NCI-H187 (cell line): Measurements from ENCODE around the gene CDKAL1.
A peak's percentile ranks its signal among the peaks of the same experiment; 100 is the strongest.
"Not testable (repeated sequence)": the region's sequence is repeated elsewhere in the genome, so short reads cannot be mapped to it uniquely, and the experiment has no call there.

Source experiments
- DNase-seq, 2 experiments: peaks; one replicate each; lab custom pipeline; 2025; lab: John Stamatoyannopoulos, UW

CDKAL1 gene

DNA sequence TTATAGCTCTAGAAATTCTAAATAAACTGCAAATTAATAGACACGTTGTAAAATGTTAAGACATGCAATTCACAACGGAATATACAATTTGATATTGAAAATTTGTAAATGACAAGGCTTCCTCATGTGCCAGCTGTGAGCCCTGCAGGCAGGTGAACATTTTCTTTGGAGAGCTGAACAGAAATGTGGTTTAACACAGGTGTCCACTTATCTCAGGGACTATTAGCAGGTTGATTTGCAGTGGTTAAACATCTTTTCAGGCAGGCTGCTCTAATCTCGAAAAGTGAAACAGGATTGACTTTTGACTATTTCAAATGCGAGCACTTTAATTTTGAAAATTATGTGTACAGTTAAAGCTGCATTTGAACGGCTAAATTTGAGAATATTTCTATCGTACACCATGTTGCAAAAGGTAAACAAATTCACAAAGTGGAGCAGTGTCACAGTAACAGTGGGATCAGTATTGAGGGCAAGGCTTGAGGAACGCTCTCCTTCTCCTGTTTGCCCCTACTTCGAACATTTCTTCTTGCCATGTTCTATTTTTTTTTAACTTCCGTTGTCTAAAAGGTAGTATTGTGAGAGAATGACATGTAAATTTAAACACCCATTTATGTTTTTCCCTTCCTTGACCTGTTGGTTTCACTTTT, 210.8 kb downstream of the CDKAL1 start:
- DNase-seq = peak; percentile 53 to 61

DNA sequence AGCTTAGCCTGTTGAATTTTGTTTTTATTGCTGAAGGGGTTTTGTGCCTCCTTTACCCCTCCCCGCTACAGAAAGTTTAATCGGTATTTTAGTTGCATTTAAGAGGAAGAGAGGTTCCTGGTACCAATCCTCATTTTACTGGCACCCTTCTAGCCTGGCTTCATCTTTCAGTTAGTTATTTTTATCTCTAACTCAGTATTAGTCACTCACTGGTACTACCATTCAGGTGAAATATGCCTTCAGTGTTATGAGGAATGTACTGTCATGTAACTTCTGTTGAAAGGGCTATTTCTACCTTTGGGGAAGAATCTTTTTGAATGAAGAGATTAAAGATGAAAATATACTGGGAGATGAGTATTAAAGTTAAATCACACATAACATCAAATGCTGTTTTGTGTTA, 211.8 kb downstream of the CDKAL1 start:
- no peak for DNase-seq

DNA sequence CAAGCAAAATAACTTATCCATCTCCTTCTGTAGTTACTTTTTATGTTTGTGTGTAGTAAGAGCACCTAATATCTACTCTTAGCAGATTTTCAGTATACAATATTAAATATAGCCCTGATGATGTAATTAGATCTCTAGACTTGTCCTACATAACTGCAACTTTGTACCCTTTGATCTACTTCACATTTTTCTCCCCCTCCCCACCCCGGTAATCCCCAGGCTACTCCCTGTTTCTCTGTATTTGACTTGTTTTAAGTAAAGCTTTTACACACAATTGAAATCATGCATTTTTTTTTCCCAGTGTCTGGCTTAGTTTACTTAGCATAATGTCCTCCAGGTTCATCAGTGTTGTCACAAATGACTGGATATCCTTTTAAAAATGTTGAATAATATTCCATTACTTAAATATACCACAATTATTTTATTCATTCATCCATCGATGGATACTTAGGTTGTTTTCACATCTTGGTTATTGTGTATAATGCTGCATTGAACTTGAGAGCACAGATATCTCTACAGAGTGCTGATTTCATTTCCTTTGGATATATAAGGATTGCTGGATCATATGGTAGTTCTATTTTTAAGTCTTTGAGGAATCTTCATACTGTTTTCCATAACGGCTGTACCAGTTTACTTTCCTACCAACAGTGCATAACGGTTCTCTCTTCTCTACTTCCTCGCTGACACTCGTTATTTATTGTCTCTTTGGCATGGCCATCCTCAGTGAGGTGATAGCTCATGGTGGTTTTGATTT, 212.7 kb downstream of the CDKAL1 start:
- no peak for DNase-seq

DNA sequence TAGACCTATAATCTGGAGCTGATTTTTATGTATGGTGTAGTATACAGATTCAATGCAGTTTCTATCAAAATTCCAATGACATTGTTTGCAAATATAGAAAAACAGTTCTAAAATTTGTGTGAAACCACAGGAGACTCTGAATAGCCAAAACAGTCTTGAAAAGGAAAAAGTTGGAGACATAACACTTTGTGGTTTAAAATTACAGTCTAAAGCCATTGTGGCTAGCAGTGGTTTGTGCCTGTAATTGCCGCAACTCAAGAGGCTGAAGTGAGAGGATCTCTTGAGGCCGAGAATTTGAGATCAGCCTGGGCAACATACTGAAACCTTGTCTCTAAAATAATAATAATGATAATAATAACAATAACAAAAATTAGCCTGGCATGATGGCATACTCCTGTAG, 213.7 kb downstream of the CDKAL1 start:
- DNase-seq = no peak

DNA sequence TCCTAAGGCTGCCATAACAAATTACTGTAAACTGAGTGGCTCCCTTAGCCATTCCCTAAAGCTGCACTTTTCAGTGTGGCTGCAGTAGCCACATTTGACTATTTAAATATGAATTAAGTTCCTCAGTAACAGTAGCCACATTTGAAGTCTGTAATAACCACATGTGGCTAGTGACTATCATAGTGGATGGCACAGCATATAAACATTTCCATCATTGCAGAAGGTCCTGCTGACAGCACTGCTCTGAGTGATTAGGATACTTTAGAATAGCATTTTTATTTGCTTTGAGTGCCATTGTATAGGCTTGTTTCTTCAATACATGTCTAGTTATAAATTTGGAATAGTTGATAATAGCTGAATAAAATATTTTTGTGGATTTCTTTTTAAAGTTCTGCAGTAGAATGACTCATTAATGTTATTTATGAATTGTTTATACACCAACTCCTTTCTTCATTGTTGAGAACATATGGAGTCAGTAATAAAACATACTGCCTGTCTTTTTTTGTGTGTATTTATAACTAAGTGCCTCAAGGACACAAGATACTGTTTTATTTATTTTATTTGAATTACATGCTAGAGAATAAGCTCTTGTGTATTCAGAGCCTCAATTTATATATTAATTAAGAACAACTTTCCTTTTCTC, 217.2 kb downstream of the CDKAL1 start:
- DNase-seq = no peak

DNA sequence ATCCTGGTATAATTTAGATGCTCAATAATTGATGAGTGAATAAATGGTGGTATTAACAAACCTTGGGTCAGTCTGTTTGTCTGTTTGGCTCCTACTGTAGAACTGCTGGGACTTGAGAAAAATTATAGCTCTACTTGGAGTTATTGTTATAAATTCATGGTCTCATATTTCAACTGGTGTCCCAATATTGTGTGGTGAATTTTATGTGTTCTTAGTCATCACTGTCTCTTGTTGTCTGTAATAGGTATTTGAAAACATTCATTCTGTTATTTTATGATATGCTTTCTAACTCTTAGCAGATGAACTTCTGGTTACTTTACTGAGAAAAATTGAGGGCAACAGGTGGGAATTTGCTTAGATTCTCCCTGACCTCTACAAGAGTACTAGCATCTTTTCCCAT, 221.4 kb downstream of the CDKAL1 start:
- DNase-seq = no peak

DNA sequence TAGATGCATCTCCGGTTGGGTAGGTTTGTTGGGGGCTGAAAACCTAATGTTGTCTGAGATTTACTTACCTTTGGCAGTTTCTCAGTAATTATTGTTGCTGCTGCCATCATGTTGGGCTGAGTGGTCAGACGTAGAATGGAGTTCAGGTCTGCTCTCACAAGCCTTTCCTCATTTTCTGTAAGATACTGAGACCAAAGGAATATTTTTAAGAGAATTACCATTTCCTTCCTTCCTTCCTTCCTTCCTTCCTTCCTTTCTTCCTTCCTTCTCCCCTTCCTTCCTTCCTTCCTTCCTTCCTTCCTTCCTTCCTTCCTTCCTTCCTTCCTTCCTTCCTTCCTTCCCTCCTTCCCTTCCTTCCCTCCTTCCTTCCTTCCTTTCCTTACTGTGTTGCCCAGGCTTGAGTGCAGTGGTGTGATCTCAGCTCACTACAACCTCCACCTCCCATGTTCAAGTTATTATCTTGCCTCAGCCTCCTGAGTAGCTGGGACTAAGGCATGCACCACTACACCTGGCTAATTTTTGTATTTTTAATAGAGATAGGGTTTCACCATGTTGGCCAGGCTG, 222.4 kb downstream of the CDKAL1 start:
- DNase-seq = not testable (repeated sequence)

DNA sequence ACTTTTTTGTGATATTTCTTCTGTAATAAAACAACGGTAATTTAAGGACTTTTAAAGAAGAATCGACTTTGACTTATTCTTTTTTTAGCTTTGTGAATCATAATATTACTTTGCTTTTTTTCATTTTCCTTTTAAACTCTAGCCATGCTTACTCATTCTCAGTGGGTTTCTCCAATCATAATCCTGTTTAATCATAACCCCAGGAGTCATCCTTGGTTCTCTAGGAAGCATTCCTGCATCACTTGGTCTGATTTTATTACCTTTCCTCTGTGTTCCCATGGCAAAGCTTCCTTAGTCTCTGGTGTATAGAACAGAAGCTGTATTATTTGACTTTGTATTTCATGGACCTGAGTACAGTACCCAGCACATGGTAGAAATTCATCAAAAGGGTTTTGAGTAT, 223.5 kb downstream of the CDKAL1 start:
- DNase-seq = no peak

DNA sequence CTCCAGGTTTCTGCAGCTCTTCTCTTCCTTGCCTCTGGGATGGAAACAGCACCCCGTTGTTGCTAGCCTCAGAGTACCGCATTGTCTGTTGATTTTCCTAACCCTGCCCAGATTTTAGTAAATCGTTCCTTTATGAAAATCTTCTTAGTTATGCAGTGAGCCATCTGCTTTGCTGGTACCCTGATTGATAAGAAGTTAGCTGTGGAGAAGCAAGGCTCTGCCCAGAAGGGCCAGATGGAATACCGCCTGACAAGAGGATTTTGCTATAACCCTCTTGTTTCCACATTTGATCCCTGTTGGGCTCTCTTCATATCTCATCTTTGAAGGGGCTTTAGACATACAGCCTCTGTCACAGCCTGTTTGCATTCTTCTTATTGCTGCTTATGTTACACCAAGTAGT, 229.0 kb downstream of the CDKAL1 start:
- no peak for DNase-seq

DNA sequence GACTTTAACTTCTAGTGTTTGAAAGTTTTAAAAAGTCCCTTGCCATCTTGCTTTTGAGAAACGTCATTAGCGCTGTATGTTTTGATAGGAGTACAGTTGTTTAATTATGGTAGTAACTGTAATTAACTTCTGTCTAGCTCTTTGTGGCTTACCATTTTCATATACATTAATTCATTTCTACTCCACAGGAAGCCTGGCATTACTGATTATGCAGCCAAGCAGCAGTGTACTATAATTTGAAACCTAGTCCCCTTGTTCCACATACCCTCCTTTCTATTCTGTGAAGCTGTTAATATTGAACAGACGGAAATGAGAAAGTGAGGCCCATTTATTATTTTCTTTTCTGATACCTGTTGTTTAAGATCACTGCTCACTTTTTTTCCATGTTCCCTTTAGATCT, 235.4 kb downstream of the CDKAL1 start:
- DNase-seq = no peak

DNA sequence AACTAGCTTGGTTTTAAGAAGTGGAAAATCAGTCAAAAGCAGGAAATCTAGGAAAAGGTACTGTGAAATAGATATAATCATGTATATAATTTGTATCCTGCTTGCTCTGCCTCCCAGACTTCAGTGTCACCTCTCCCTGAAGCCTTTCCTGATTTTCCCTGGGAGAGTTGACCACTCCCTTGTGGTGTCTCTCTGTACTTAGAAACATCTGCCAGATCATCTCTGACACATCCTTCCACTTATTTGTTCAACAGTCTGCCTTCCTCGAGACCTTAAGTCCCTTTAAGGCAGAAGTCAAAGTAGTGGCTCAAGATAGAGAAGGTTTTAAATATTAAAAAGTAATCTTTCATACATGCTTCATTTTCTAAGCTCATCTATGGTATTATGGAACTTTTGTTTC, 236.5 kb downstream of the CDKAL1 start:
- DNase-seq = no peak

DNA sequence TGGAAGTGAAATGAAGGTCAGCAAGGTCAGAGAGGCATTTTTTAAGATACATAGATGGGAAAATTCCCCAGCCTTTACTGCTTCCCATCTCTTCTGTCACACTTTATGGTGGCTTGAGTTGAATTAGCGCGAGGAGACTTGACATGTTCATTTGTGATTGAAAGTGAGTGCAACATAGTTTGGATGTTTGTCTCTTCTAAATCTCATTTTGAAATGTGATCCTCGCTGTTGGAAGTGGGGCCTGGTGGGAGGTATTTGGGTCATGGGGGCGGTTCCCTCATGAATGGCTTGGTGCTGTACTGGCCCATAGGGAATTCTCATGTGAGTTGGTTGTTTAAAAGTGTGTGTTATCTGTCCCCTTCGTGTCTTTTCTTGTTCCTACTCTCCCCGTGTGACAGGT, 237.2 kb downstream of the CDKAL1 start:
- no peak for DNase-seq

DNA sequence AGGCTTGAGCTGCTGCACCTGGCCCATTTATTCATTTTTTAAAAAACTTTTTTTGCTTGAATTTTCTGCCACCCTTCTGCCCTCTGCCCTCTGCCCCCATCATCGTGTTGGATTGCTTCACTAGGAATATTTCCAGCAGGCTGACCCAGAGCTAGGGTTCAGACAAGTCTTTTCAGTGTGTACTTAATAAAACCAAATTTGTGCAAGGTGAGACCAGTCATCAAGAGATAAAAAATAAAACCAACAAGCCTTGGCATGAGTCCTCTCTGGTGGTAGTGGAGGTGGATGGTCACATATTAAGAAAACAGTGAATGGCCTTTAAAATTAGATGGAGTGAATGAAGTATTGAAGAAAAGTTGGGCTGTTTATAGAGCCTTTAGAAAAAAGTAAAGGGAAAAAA, 239.6 kb downstream of the CDKAL1 start:
- no peak for DNase-seq

DNA sequence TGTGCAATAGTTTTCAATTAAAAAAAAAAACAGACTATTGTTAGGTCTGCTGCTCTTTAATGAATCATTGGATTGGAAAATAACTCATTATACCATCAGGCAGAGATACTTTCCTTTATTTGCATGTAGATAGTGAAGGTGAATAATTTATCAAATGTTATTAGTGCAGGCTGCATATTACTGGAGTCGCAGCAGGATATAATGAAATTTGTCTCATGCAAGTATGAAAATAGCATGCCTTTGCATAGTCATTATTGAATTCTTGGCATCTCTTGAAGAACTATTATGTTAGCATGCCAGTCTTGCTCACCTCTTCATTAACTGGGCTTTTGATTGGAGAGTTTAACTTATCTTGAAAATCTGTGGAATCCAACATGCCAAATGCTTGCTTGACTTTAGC, 241.7 kb downstream of the CDKAL1 start:
- DNase-seq = no peak

DNA sequence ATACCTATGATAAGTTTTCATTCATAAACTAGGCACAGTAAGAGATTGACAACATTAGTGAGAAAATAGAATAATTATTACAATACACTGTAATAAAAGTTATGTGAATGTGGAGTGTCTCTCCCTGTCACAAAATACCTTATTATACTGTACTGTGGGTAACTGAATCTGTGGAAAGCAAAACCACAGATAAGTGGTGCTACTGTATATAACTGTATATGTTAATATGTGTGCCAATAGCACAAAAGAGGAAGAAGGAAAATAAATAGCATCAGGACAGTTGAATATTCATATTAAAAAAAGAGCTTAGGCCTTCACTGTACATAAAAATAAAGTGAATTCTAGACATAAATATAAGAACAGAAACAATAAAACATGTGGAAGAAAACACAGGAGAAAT, 243.5 kb downstream of the CDKAL1 start:
- no peak for DNase-seq

DNA sequence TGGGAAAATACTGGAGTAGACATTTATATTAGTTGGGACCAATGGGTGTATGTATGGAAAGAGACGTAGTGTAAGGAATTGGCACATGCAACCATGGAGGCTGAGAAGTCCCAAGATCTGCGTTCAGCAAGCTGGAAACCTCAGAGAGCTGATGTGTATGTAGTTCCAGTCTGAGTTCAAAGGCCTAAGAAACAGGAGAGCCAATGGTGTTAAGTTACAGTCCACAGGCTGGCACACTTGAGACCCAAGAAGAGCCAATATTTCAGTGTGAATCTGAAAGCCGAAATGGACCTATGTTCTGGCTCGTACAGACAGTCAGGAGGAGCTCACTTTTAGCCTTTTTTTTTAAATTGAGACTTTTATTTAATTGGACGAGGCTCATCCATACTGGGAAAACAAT, 244.2 kb downstream of the CDKAL1 start:
- peak in 1 of 2 experiments; percentile 9 for DNase-seq

DNA sequence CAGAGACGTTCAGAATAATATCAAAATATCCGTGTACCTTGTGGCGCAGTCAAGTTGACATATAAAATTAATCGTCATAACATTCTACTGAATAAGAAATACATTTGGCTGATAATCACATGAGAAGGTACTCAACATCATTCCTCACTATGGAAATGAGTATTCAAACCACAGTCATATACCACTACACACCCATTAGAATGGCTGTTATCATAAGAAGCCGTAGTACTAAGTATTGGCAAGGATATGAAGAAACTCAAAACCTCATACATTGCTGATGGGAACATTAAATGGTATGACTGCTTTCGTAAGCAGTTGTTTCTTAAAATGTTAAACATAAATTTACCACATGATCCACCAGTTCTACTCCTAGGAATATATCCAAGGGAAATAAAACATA, 244.7 kb downstream of the CDKAL1 start:
- no peak for DNase-seq

DNA sequence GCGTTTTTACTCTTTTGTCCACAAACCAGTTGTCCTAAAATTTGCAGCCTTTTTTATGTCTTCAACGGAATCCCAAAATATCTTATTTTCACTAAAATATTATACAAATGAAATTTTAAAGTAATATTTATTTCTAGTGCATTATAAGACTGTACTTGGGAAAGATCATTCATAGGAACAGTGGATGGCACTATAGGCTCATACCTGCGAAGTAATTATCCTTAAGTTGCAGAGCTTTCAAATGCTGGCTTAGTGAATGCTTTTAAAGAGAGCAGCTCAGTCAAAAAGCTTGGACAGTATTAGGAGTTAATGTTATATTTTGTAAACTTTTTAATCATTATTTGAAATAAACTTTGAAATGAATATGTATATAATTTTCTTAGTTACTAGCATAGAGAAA, 254.9 kb downstream of the CDKAL1 start:
- DNase-seq = no peak

DNA sequence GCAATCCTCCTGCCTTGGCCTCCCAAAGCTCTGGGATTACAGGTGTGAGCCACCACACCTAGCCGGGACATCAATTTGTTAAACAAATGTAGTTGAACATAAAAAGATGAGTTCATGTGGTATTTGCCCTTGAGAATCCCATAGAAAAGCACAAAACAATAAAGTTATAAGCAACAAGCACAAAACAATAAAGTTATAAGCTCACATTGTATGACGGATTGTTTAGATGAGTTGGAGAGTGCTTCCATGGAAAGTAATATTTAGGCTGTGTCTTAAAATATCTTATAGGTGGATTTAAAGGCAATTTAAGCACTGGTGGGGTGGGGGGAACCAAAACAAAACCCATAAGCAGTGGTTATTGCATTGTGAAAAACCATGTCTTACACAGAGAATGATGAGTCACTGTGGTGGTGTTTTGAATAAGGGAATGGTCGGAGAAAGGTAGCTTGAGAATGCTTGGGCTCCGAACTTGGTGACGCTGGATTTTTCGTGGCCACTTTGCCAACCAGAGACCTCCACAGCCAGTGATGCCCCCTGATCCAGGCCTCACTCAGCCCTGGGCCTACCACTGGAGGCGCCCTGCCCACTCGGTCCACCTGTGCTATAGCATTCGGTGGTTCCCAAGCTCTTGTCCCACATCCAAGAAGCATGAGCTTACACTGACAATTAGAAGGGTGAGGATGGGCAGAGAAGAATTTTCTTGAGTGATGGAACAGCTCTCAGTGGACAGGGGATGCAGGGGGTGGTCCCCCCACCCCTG, 256.0 kb downstream of the CDKAL1 start:
- DNase-seq = no peak

DNA sequence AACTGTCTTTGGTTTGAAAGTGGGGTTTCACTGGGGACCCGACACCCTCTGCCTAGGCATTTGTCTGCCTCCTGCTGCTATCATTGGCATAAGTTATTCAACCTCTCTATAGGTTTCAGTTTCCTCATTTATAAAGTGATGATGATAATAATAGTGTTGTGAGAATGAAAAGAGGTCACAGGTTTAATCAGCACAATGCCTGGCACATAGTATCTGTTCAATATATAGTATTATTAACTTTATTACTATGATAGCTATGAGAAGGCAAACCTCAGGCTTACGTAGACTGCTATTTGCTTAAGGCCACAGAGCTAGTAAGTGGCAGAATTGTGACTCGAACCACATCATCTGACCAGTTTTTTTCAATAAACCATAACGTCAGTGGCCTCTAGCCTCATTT, 256.8 kb downstream of the CDKAL1 start:
- no peak for DNase-seq

DNA sequence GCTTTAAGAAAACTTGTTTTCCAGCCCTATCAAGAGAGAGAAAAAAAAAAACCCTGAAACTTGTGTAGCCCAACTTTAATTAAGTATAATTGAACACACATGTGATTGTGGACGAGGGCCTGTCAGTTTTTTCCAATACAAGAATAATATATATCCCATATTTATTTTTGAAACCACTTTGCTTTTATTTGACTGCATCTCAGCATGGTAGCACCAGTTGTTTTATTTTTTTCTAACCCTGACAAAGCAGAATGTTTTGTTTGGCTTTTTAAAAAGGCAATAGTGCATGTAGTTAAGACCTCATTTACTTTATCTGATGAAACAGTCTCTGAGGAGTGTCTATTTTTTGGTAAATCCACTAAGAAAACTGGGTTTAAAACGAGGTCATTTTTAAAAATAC, 257.7 kb downstream of the CDKAL1 start:
- DNase-seq = no peak

DNA sequence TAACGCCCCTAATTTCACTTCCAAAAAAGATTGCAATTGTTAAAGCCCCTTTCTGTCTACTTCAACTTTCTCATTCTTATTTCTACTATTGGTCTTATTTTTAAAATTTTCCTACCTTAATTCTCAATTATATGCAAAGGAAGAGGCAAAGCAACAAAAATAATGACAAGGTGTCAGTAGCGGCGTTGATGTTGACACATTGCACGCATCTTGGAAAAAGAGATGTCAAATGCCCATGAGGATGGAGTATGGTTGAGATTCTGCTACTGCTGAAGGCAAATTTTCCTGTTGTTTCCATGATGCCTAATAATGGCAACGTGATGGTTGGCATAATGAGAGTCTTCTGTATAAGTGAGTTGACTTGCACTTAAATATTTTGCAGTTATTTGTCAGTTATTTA, 258.9 kb downstream of the CDKAL1 start:
- DNase-seq = no peak
